Measurements from ENCODE around the gene HYAL2. TPM values are rescaled to one million over a fixed set of nuclear protein-coding genes. Genes with fewer than 3 reads are reported as not detected.

Gene HYAL2
- polyA plus RNA-seq, 3 donors = 18.3 to 25.8 (median 18.9) TPM

DNA sequence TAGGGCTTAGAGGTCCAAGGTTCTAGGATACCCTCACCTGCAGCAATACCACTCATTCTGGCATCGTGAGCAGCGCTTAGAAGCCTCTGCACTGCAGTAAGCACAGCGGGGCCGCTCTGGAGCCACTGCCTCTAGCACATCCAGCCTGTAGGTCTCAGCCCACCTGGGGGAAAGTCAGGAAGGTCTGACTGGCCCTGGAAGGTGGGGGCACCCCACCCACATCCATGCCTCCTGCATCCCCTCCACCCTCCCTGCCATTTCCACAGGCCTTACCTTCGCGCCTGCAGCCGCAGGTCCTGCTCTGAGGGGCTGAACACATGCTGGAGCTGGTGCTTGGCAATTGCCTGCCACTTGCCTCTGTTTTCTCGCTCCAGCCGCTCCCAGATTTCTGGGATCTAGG lies 19.0 kb upstream of the HYAL2 start:
- Histone ChIP-seq H3K36me3 (replicated peaks in 1 of 2; ENCODE audit: control insufficient read depth in 1 of 2, insufficient read depth in 2 of 2, low read length in 2 of 2) (peaks cover 0 to 2% of the 10 kb centered on the region in 2 donors), H3K4me3 (replicated peaks in 1 of 3; ENCODE audit: low read depth in 2 of 3, low read length in 3 of 3) (peak overlapping the region; percentile 50 to 94 (median 83)), H3K9ac (ENCODE audit: insufficient read depth, low read length, poor library complexity, severe bottlenecking) (peak overlapping the region; percentile 94), H3K79me2 (ENCODE audit: insufficient read depth, low read length) (peaks cover 61% of the 10 kb centered on the region), H2AFZ (ENCODE audit: insufficient read depth, low read depth, low read length, poor library complexity, severe bottlenecking) (peak overlapping the region; percentile 77), H3K4me2 (replicated peaks; ENCODE audit: extremely low read depth, low read length, poor library complexity, severe bottlenecking) (peak overlapping the region; percentile 95), H4K20me1 (ENCODE audit: insufficient read depth, low read length) (peaks cover 13% of the 10 kb centered on the region), H3K4me1 (ENCODE audit: control insufficient read depth in 1 of 2, insufficient read depth in 2 of 2, low read length in 2 of 2) (peaks cover 59 to 92% of the 10 kb centered on the region in 2 donors), H3K9me3 (replicated peaks in 1 of 2; ENCODE audit: control insufficient read depth in 1 of 2, insufficient read depth in 1 of 2, low read length in 2 of 2) (no peaks in the 10 kb centered on the region), H3K27me3 (ENCODE audit: control insufficient read depth in 2 of 2, insufficient read depth in 2 of 2, low read length in 2 of 2) (no peaks in the 10 kb centered on the region), H3K27ac (ENCODE audit: low read depth in 1 of 2, low read length in 2 of 2) (peak overlapping the region; percentile 91 to 98)
- TF ChIP-seq, protein P1, sequence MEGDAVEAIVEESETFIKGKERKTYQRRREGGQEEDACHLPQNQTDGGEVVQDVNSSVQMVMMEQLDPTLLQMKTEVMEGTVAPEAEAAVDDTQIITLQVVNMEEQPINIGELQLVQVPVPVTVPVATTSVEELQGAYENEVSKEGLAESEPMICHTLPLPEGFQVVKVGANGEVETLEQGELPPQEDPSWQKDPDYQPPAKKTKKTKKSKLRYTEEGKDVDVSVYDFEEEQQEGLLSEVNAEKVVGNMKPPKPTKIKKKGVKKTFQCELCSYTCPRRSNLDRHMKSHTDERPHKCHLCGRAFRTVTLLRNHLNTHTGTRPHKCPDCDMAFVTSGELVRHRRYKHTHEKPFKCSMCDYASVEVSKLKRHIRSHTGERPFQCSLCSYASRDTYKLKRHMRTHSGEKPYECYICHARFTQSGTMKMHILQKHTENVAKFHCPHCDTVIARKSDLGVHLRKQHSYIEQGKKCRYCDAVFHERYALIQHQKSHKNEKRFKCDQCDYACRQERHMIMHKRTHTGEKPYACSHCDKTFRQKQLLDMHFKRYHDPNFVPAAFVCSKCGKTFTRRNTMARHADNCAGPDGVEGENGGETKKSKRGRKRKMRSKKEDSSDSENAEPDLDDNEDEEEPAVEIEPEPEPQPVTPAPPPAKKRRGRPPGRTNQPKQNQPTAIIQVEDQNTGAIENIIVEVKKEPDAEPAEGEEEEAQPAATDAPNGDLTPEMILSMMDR (IDR thresholded peaks at IDR 0.05) = no peak
- no peaks in the 10 kb centered on the region for H3K9me3 Mint-ChIP-seq
- DNase-seq = no peak
- peaks cover 69% of the 10 kb centered on the region for H3K4me1 Mint-ChIP-seq
- intact Hi-C loops (cut with micrococcal nuclease) = no loop called here
- 95% methylated on average over 5 of the region's 9 CpGs for WGBS (ENCODE audit: insufficient coverage)
- H3K27ac Mint-ChIP-seq = peak overlapping the region in 5 of 7 donors; percentile 91 to 96 (median 94)
- peaks cover 7 to 9% of the 10 kb centered on the region in 2 donors for H3K36me3 Mint-ChIP-seq
- H3K4me3 Mint-ChIP-seq = peak overlapping the region; percentile 79 to 88
- H3K27me3 Mint-ChIP-seq (ENCODE audit: low read depth in 3 of 3) = no peaks in the 10 kb centered on the region

DNA sequence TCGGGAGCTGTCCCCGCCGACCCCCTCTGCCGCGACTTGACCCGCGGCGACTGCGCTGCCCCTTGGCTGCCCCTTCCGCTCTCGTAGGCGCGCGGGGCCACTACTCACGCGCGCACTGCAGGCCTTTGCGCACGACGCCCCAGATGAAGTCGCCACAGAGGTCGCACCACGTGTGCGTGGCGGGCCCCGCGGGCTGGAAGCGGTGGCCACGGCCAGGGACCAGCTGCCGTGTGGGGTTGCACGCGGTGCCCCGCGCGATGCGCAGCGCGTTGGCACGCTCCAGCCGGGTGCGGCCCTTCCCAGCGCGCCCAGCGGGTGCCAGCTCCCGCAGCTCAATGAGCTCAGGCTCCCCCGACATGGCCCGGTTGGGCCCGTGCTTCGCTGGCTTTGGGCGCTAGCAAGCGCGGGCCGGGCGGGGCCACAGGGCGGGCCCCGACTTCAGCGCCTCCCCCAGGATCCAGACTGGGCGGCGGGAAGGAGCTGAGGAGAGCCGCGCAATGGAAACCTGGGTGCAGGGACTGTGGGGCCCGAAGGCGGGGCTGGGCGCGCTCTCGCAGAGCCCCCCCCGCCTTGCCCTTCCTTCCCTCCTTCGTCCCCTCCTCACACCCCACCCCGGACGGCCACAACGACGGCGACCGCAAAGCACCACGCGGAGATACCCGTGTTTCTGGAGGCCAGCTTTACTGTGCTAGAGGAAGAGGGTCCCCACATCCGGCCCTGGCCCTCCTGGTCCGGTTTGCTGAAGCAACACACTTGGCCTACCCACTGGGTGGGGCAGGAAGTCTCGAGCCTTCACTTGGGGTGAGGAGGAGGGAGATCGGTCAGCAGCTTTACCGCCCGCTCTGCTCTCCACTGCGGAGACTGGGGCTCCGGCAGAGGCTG lies 18.1 kb upstream of the HYAL2 start, which contains the start of gene RASSF1:
RASSF1 (minus strand) TSS at position 389 of the 882 bp plus-strand sequence; CDS start at position 358, 31 bp downstream.
- Histone ChIP-seq H3K9ac (ENCODE audit: insufficient read depth, low read length, poor library complexity, severe bottlenecking) (peak within 1 kb of the TSS; percentile 94), H3K36me3 (replicated peaks in 1 of 2; ENCODE audit: control insufficient read depth in 1 of 2, insufficient read depth in 2 of 2, low read length in 2 of 2) (peaks cover 6 to 10% of the 10 kb centered on the region in 2 donors), H4K20me1 (ENCODE audit: insufficient read depth, low read length) (peaks cover 21% of the 10 kb centered on the region), H3K27me3 (ENCODE audit: control insufficient read depth in 2 of 2, insufficient read depth in 2 of 2, low read length in 2 of 2) (no peaks in the 10 kb centered on the region), H3K9me3 (replicated peaks in 1 of 2; ENCODE audit: control insufficient read depth in 1 of 2, insufficient read depth in 1 of 2, low read length in 2 of 2) (no peaks in the 10 kb centered on the region), H2AFZ (ENCODE audit: insufficient read depth, low read depth, low read length, poor library complexity, severe bottlenecking) (peak within 1 kb of the TSS; percentile 77), H3K4me3 (replicated peaks in 1 of 3; ENCODE audit: low read depth in 2 of 3, low read length in 3 of 3) (peak within 1 kb of the TSS; percentile 50 to 94 (median 83)), H3K27ac (ENCODE audit: low read depth in 1 of 2, low read length in 2 of 2) (peak within 1 kb of the TSS; percentile 91 to 98), H3K79me2 (ENCODE audit: insufficient read depth, low read length) (peaks cover 69% of the 10 kb centered on the region), H3K4me1 (ENCODE audit: control insufficient read depth in 1 of 2, insufficient read depth in 2 of 2, low read length in 2 of 2) (peaks cover 59 to 92% of the 10 kb centered on the region in 2 donors), H3K4me2 (replicated peaks; ENCODE audit: extremely low read depth, low read length, poor library complexity, severe bottlenecking) (peak within 1 kb of the TSS; percentile 95)
- under 1% methylated on average over 80 of the region's 85 CpGs for WGBS (ENCODE audit: insufficient coverage)
- Mint-ChIP-seq H3K9me3 (no peaks in the 10 kb centered on the region), H3K4me3 (peak within 1 kb of the TSS; percentile 79 to 96), H3K36me3 (peaks cover 13 to 18% of the 10 kb centered on the region in 2 donors), H3K4me1 (peaks cover 69% of the 10 kb centered on the region), H3K27ac (peak within 1 kb of the TSS; percentile 94 to 99 (median 96)), H3K27me3 (ENCODE audit: low read depth in 3 of 3) (no peaks in the 10 kb centered on the region)
- TF ChIP-seq, protein P1 (IDR thresholded peaks at IDR 0.05) = no peak
- DNase-seq = peak; percentile 47 to 63 (median 60)
- intact Hi-C loops (cut with micrococcal nuclease) = no loop called here

Data from CD14-positive monocyte (primary cell).